HepG2 (cell line): Measurements from ENCODE around the gene ZFP69B. TPM values are rescaled to one million over a fixed set of nuclear protein-coding genes. Genes with fewer than 3 reads are reported as not detected.

ENCODE experiments used
- ATAC-seq: fragments of 200-7000 bp; cut with Tn5 transposase; 3 replicates; pipeline ENCODE4 v1.9.1; 2020; ENCODE audit warnings: mild to moderate bottlenecking, moderate library complexity
- BruUV-seq: library from RNA; stranded (reverse); fragments of 400-500 nt; replicated peaks from 2 replicates; lab custom pipeline; 2021; lab: Mats Ljungman, UMichigan
- CTCF ChIA-PET: fragments of 300-600 bp; formaldehyde crosslinking; extraction: SDS; loops from one replicate; lab custom pipeline; 2021; ENCODE audit warnings: low total read pairs, inconsistent platforms, low intra/inter-chr PET ratio; lab: Yijun Ruan, JAX
- POLR2A ChIA-PET: fragments of 350-600 bp; sonication (Branson Sonifier 250); formaldehyde crosslinking; loops from one replicate; lab custom pipeline; 2020; ENCODE audit warnings: antibody characterized with exemption, inconsistent platforms; lab: Yijun Ruan, JAX
- DNase-seq: peaks from one replicate; pipeline ENCODE4 v3.0.0-alpha.2; 2015; ENCODE audit warnings: low spot score
- FAIRE-seq: peaks from 3 replicates; lab custom pipeline; 2011; peaks lifted over from hg19 to GRCh38; lab: Jason Lieb, UNC
- H2AFZ ChIP-seq: one replicate; pipeline ENCODE4 v1.6.1; 2011; ENCODE audit warnings: low read length, inconsistent platforms
- H3K27ac ChIP-seq: fragments of 300-600 bp; 3 replicates; pipeline ENCODE4 v1.8.0; 2011; ENCODE audit warnings: mixed run types, mild to moderate bottlenecking, mixed read lengths, low read length, inconsistent platforms; ENCODE audit not compliant: insufficient read depth; ENCODE audit errors: extremely low read length
- H3K27me3 ChIP-seq, 2 experiments: fragments of 200-600 bp in 1 of 2; 2 replicates in 1 of 2; 3 replicates in 1 of 2; pipeline versions ENCODE4 v1.6.0 to v1.8.0; 2011; ENCODE audit warnings: low read length in 2 of 2, mild to moderate bottlenecking in 2 of 2, moderate library complexity in 2 of 2, inconsistent platforms in 1 of 2; ENCODE audit not compliant: insufficient read depth in 2 of 2, control insufficient read depth in 1 of 2
- H3K36me3 ChIP-seq, 2 experiments: fragments of 200-600 bp in 1 of 2; replicated peaks in 1 of 2; 2 replicates in 1 of 2; 3 replicates in 1 of 2; pipeline versions ENCODE4 v1.5.1 to v1.8.0; 2011; ENCODE audit warnings: low read length in 2 of 2, inconsistent platforms in 1 of 2; ENCODE audit not compliant: insufficient read depth in 2 of 2, control insufficient read depth in 1 of 2
- H3K4me1 ChIP-seq: 2 replicates; pipeline ENCODE4 v1.5.1; 2012; ENCODE audit warnings: low read length, inconsistent platforms; ENCODE audit not compliant: insufficient read depth
- H3K4me2 ChIP-seq: 2 replicates; pipeline ENCODE4 v1.6.0; 2011; ENCODE audit warnings: low read depth, low read length, inconsistent platforms
- H3K4me3 ChIP-seq, 3 experiments: fragments of 200-600 bp in 1 of 3; sonication (generic), shearing (Covaris generic) in 1 of 3; replicated peaks in 1 of 3; 2 replicates each; pipeline ENCODE4 v1.5.1; 2011 to 2016; ENCODE audit warnings: low read length in 3 of 3, inconsistent platforms in 2 of 3, low read depth in 2 of 3, mild to moderate bottlenecking in 2 of 3, control low read depth in 1 of 3, mixed read lengths in 1 of 3; ENCODE audit not compliant: insufficient read depth in 1 of 3
- H3K79me2 ChIP-seq: one replicate; pipeline ENCODE4 v1.6.1; 2011; ENCODE audit warnings: low read length, inconsistent platforms; ENCODE audit not compliant: insufficient read depth
- H3K9ac ChIP-seq: 2 replicates; pipeline ENCODE4 v1.6.0; 2011; ENCODE audit warnings: mild to moderate bottlenecking, low read depth, low read length, inconsistent platforms; ENCODE audit not compliant: insufficient read depth
- H3K9me3 ChIP-seq: 2 replicates; pipeline ENCODE4 v1.5.1; 2012; ENCODE audit warnings: mild to moderate bottlenecking, low read length
- H4K20me1 ChIP-seq: 2 replicates; pipeline ENCODE4 v1.6.0; 2011; ENCODE audit warnings: inconsistent platforms, mild to moderate bottlenecking, low read length, moderate library complexity; ENCODE audit not compliant: insufficient read depth
- HNF4G ChIP-seq, 2 experiments: sonication (generic) in 1 of 2; formaldehyde crosslinking in 1 of 2; IDR thresholded peaks; 2 replicates each; pipeline versions ENCODE4 v1.4.0 to v1.6.1; 2011 to 2020; ENCODE audit warnings: borderline replicate concordance in 2 of 2, low read depth in 2 of 2, mild to moderate bottlenecking in 2 of 2, low read length in 1 of 2, missing genetic modification reagents in 1 of 2, moderate library complexity in 1 of 2
- MYNN ChIP-seq: sonication (generic); formaldehyde crosslinking; IDR thresholded peaks from 2 replicates; pipeline ENCODE4 v1.4.0; 2020; ENCODE audit warnings: mild to moderate bottlenecking, low read depth, missing genetic modification reagents
- RNF219 ChIP-seq: sonication (generic); formaldehyde crosslinking; IDR thresholded peaks from 2 replicates; pipeline ENCODE4 v1.5.0; 2020; ENCODE audit warnings: mild to moderate bottlenecking, missing genetic modification reagents
- TP53 ChIP-seq: sonication (generic); formaldehyde crosslinking; conservative IDR thresholded peaks from 2 replicates; pipeline ENCODE4 v1.4.0; 2020; ENCODE audit warnings: missing genetic modification reagents
- ZNF567 ChIP-seq: sonication (generic); formaldehyde crosslinking; IDR thresholded peaks from 2 replicates; pipeline ENCODE4 v1.8.1; 2023; ENCODE audit warnings: mild to moderate bottlenecking, missing genetic modification reagents, borderline replicate concordance
- ZNF710 ChIP-seq: sonication (generic); formaldehyde crosslinking; IDR thresholded peaks from 2 replicates; pipeline ENCODE4 v1.5.0; 2020; ENCODE audit warnings: mild to moderate bottlenecking, missing genetic modification reagents, borderline replicate concordance
- ZNF784 ChIP-seq: sonication (generic); formaldehyde crosslinking; IDR thresholded peaks from 2 replicates; pipeline ENCODE4 v1.5.1; 2020; ENCODE audit warnings: missing genetic modification reagents, mild to moderate bottlenecking, borderline replicate concordance
- ZNF83 ChIP-seq: sonication (generic); formaldehyde crosslinking; IDR thresholded peaks from 2 replicates; pipeline ENCODE4 v1.4.0; 2020; ENCODE audit warnings: missing genetic modification reagents, mild to moderate bottlenecking, borderline replicate concordance
- WGBS: methylation state at CpG from one replicate; pipeline ENCODE4 v1.1.6; 2017; ENCODE audit warnings: low lambda C conversion rate; 5-methylcytosine and 5-hydroxymethylcytosine counted together
- in situ Hi-C: cut with HindIII; loops from 2 replicates; pipeline ENCODE4 v1.10.0; 2017; ENCODE audit warnings: low pct_unique_long_range_greater_than_20kb; ENCODE audit not compliant: extremely low pct_ligation_motif_present
- intact Hi-C: fragments of 100-400 bp; cut with micrococcal nuclease; formaldehyde crosslinking; loops from one replicate; pipeline ENCODE4 v1.10.0; 2022; ENCODE audit not compliant: unreplicated experiment
- polyA plus RNA-seq, 8 experiments: library from polyadenylated mRNA; depleted of rRNA in 3 of 8; stranded (reverse) in 7 of 8; unstranded in 1 of 8; fragments of >200 nt; fragmentation: Illumina TruSeq in 4 of 8; extraction: Trizol in 4 of 8; gene quantifications; 2 replicates each; pipeline versions ENCODE4 v1.2.1 to v1.2.3, GENCODE V29; 2011 to 2016; ENCODE audit warnings: low read depth in 4 of 8, missing spikeins in 1 of 8, mixed read lengths in 1 of 8; ENCODE audit not compliant: insufficient read depth in 1 of 8
- total RNA-seq, 5 experiments: library from RNA; depleted of rRNA; stranded (reverse); fragments of >200 nt; fragmentation: Illumina TruSeq; extraction: Trizol; gene quantifications; 2 replicates each; pipeline ENCODE4 v1.2.3, GENCODE V29; 2016; ENCODE audit warnings: low read depth in 1 of 5

The ZFP69B gene
- total and polyA plus RNA-seq, 2 of the 13 experiments (the other 11 are each of a cell fraction or from before 2014, with no cell fraction given), result 4.6 to 7.7 TPM

- Histone ChIP-seq H4K20me1 (no peaks in the 10 kb centered on the region), H3K36me3 (no peaks in the 10 kb centered on the region), H3K27ac (peak overlapping the region; percentile 98), H3K4me1 (peaks cover 47% of the 10 kb centered on the region), H3K79me2 (no peaks in the 10 kb centered on the region), H3K27me3 (no peaks in the 10 kb centered on the region), H3K4me3 (no peak overlapping the region), H3K9me3 (no peaks in the 10 kb centered on the region), H2AFZ (no peak overlapping the region), H3K4me2 (no peak overlapping the region), H3K9ac (no peak overlapping the region)
- DNase-seq, result no peak
- TF ChIP-seq ZNF710 (CRISPR knock-in tag) (0 out of 2 replicates have a peak, but pooled peaks have one; percentile 21), ZNF83 (CRISPR knock-in tag) (no peak), TP53 (CRISPR knock-in tag) (0 out of 2 replicates have a peak, but pooled peaks have one; percentile 15)
- CTCF ChIA-PET, result no interaction called here
- BruUV-seq, result no TSS peak
- 95% methylated on average over 6 of the region's 6 CpGs for WGBS
- no peak for ATAC-seq
- intact Hi-C loops (no loop called here), in situ Hi-C loops (no loop called here)
- POLR2A ChIA-PET, result no interaction called here
- no peak for FAIRE-seq
These were observed 26.2 kb upstream of the ZFP69B start for GRCh38 chr1:40423951-40424618.

GRCh38 chr1:40425198-40425597, 25.1 kb upstream of the ZFP69B start:
- Histone ChIP-seq H3K27ac (no peak overlapping the region), H3K9ac (no peak overlapping the region), H3K4me2 (no peak overlapping the region), H4K20me1 (no peaks in the 10 kb centered on the region), H3K4me3 (no peak overlapping the region), H2AFZ (no peak overlapping the region), H3K36me3 (no peaks in the 10 kb centered on the region), H3K4me1 (peaks cover 36% of the 10 kb centered on the region), H3K9me3 (no peaks in the 10 kb centered on the region), H3K79me2 (no peaks in the 10 kb centered on the region), H3K27me3 (no peaks in the 10 kb centered on the region)
- POLR2A ChIA-PET, result no interaction called here
- ATAC-seq (no peak), DNase-seq (no peak), FAIRE-seq (no peak)
- CTCF ChIA-PET, result no interaction called here
- no TSS peak for BruUV-seq
- in situ Hi-C loops, result no loop called here
- 75% methylated on average over 4 of the region's 4 CpGs for WGBS
- intact Hi-C loops, result no loop called here
- TF ChIP-seq RNF219 (no peak), MYNN (CRISPR knock-in tag) (no peak), ZNF784 (CRISPR knock-in tag) (no peak), HNF4G (IDR thresholded peaks at IDR 0.05; ENCODE audit: borderline replicate concordance, low read depth, low read length) (no peak), HNF4G (CRISPR knock-in tag; IDR thresholded peaks at IDR 0.05; ENCODE audit: borderline replicate concordance, low read depth) (no peak), ZNF567 (CRISPR knock-in tag) (no peak)
